B cell (primary cell): ENCODE results near the gene B4GALT1. TPM values are rescaled to one million over a fixed set of nuclear protein-coding genes. Genes with fewer than 3 reads are reported as not detected.

Source experiments
- ATAC-seq: fragments of 200-7000 bp; cut with Tn5 transposase; one replicate; pipeline ENCODE4 v1.10.0; 2021; ENCODE audit warnings: low read depth, mild to moderate bottlenecking, moderate number of reproducible peaks, moderate library complexity
- CTCF ChIA-PET: fragments of 350-600 bp; sonication (Branson Sonifier 250); formaldehyde crosslinking; loops from one replicate; lab custom pipeline; 2021; ENCODE audit warnings: antibody characterized with exemption, inconsistent platforms; lab: Charles Lee
- POLR2A ChIA-PET: fragments of 350-600 bp; sonication (Branson Sonifier 250); formaldehyde crosslinking; loops from one replicate; lab custom pipeline; 2021; ENCODE audit warnings: antibody characterized with exemption; lab: Charles Lee
- DNase-seq: peaks from one replicate; pipeline ENCODE4 v3.0.0; 2013
- H2AFZ ChIP-seq: 2 replicates; pipeline ENCODE4 v1.6.1; 2012; ENCODE audit warnings: mild to moderate bottlenecking, low read depth, low read length; ENCODE audit not compliant: insufficient read depth, poor library complexity, severe bottlenecking
- H3K27ac ChIP-seq, 2 donors: 1 replicate in 1 of 2; 2 replicates in 1 of 2; pipeline ENCODE4 v1.5.1; 2012 to 2013; ENCODE audit warnings: low read length in 2 of 2, mild to moderate bottlenecking in 2 of 2, moderate library complexity in 1 of 2
- H3K27me3 ChIP-seq, 4 experiments: fragments of 200-600 bp in 1 of 4; sonication (generic) in 1 of 4; replicated peaks in 1 of 4; 1 replicate in 2 of 4; 2 replicates in 2 of 4; pipeline versions ENCODE4 v1.6.1 to v1.7.0; 2013 to 2016; ENCODE audit warnings: low read length in 3 of 4, mild to moderate bottlenecking in 2 of 4, mixed read lengths in 1 of 4, moderate library complexity in 1 of 4; ENCODE audit not compliant: insufficient read depth in 4 of 4, control insufficient read depth in 3 of 4; ENCODE audit errors: control extremely low read depth in 1 of 4
- H3K36me3 ChIP-seq, 2 experiments: replicated peaks in 1 of 2; 1 replicate in 1 of 2; 2 replicates in 1 of 2; pipeline versions ENCODE4 v1.6.1 to v1.7.1; 2013; ENCODE audit warnings: low read length in 1 of 2; ENCODE audit not compliant: insufficient read depth in 2 of 2, control insufficient read depth in 1 of 2; ENCODE audit errors: control extremely low read depth in 1 of 2, extremely low read depth in 1 of 2
- H3K4me1 ChIP-seq, 2 donors: fragments of 200-600 bp in 1 of 2; sonication (generic) in 1 of 2; 1 replicate in 1 of 2; 2 replicates in 1 of 2; pipeline versions ENCODE4 v1.5.1 to v1.6.1; 2013 to 2017; ENCODE audit warnings: low read length in 2 of 2; ENCODE audit not compliant: control insufficient read depth in 2 of 2, insufficient read depth in 2 of 2
- H3K4me2 ChIP-seq: replicated peaks from 2 replicates; pipeline ENCODE3; 2012; ENCODE audit warnings: mild to moderate bottlenecking, low read depth, low read length; ENCODE audit not compliant: poor library complexity, severe bottlenecking
- H3K4me3 ChIP-seq, 5 experiments: fragments of 200-600 bp in 1 of 5; sonication (generic) in 1 of 5; 1 replicate in 3 of 5; 2 replicates in 2 of 5; pipeline versions ENCODE4 v1.5.1 to v1.7.0; 2011 to 2016; ENCODE audit warnings: low read length in 4 of 5, mild to moderate bottlenecking in 4 of 5, low read depth in 2 of 5, control low read depth in 1 of 5, moderate library complexity in 1 of 5; ENCODE audit not compliant: insufficient read depth in 1 of 5; ENCODE audit errors: control extremely low read depth in 1 of 5, extremely low read depth in 1 of 5
- H3K79me2 ChIP-seq: fragments of 200-600 bp; sonication (generic); one replicate; pipeline ENCODE4 v1.6.0; 2016; ENCODE audit warnings: low read length; ENCODE audit not compliant: control insufficient read depth, insufficient read depth
- H3K9ac ChIP-seq: fragments of 200-600 bp; sonication (generic); 2 replicates; pipeline ENCODE4 v1.6.1; 2017; ENCODE audit warnings: mild to moderate bottlenecking, low read length, moderate library complexity
- H3K9me3 ChIP-seq, 3 donors: one replicate each; pipeline versions ENCODE4 v1.6.1 to v1.7.1; 2013; ENCODE audit warnings: low read length in 2 of 3; ENCODE audit not compliant: control insufficient read depth in 2 of 3, insufficient read depth in 1 of 3; ENCODE audit errors: control extremely low read depth in 1 of 3
- H4K20me1 ChIP-seq: 2 replicates; pipeline ENCODE4 v1.6.0; 2012; ENCODE audit warnings: mild to moderate bottlenecking, low read length; ENCODE audit not compliant: insufficient read depth, control insufficient read depth, poor library complexity, severe bottlenecking
- H3K27ac Mint-ChIP-seq: one replicate; pipeline ENCODE4 v1.8.0; 2021; ENCODE audit warnings: mixed read lengths
- H3K27me3 Mint-ChIP-seq: one replicate; pipeline ENCODE4 v1.8.0; 2021; ENCODE audit warnings: mixed read lengths
- H3K4me1 Mint-ChIP-seq: one replicate; pipeline ENCODE4 v1.8.0; 2021; ENCODE audit warnings: mixed read lengths
- H3K4me3 Mint-ChIP-seq: one replicate; pipeline ENCODE4 v1.8.0; 2021; ENCODE audit warnings: mixed read lengths
- H3K9me3 Mint-ChIP-seq: one replicate; pipeline ENCODE4 v1.8.0; 2022; ENCODE audit warnings: mixed read lengths; ENCODE audit not compliant: insufficient read depth
- CTCF ChIP-seq: fragments of 200-600 bp; IDR thresholded peaks from one replicate; pipeline ENCODE4 v1.8.0; 2022; ENCODE audit warnings: antibody characterized with exemption, mild to moderate bottlenecking
- EZH2 ChIP-seq: IDR thresholded peaks from 2 replicates; pipeline ENCODE4 v1.6.1; 2012; ENCODE audit warnings: borderline replicate concordance, low read depth, mild to moderate bottlenecking, moderate library complexity, low read length; ENCODE audit not compliant: insufficient read depth, poor library complexity, severe bottlenecking
- WGBS: methylation state at CpG from one replicate; pipeline ENCODE4 v1.1.5; 2013; ENCODE audit warnings: missing lambda C conversion rate; ENCODE audit not compliant: insufficient coverage; 5-methylcytosine and 5-hydroxymethylcytosine counted together
- intact Hi-C: fragments of 100-400 bp; cut with micrococcal nuclease; formaldehyde crosslinking; loops from one replicate; pipeline ENCODE4 v1.10.0; 2022
- polyA plus RNA-seq: library from polyadenylated mRNA; depleted of rRNA; stranded (reverse); fragments of >200 nt; gene quantifications from 2 replicates; pipeline ENCODE4 v1.2.3, GENCODE V29; 2012
- total RNA-seq, 2 donors: library from RNA; stranded (reverse); fragments of 120-200 nt in 1 of 2; gene quantifications; 1 replicate in 1 of 2; 2 replicates in 1 of 2; pipeline versions ENCODE4 v1.2.3 to v1.2.4, GENCODE V29; 2013 to 2022

Gene B4GALT1
- total and polyA plus RNA-seq, 2 donors (not counting 1 experiment from before 2014, with no cell fraction given) = 49.2 to 201 TPM

- Mint-ChIP-seq H3K9me3 (no peaks in the 10 kb centered on the region), H3K27me3 (no peaks in the 10 kb centered on the region), H3K4me1 (peaks cover 4% of the 10 kb centered on the region), H3K4me3 (no peak overlapping the region), H3K27ac (no peak overlapping the region)
- TF ChIP-seq CTCF = no peak
- intact Hi-C loops = no loop called here
- 90% methylated on average over 2 of the region's 3 CpGs for WGBS
- no peak overlapping the region for H3K9ac ChIP-seq
- no peaks in the 10 kb centered on the region for H3K36me3 ChIP-seq
- no peaks in the 10 kb centered on the region for H3K4me1 ChIP-seq
- ATAC-seq (no peak), DNase-seq (no peak)
- no peaks in the 10 kb centered on the region for H3K79me2 ChIP-seq
- H3K27me3 ChIP-seq = peaks cover 0 to 3% (median 0%) of the 10 kb centered on the region in 4 experiments
- CTCF ChIA-PET = interaction anchor here (1.0 to 1.9 kb wide), 3 partner anchors 9 to 128 kb away, joined by 3 to 6 read pairs (median 3); no protein-coding TSS in a partner anchor
- no peaks in the 10 kb centered on the region for H3K9me3 ChIP-seq
- no peak overlapping the region for H3K4me2 ChIP-seq
- no peaks in the 10 kb centered on the region for H4K20me1 ChIP-seq
- no peak overlapping the region for H3K27ac ChIP-seq
- no peak overlapping the region for H2AFZ ChIP-seq
- no peak overlapping the region for H3K4me3 ChIP-seq
- POLR2A ChIA-PET = no interaction called here
Measured at GRCh38 chr9:33211695-33212393, 44.7 kb upstream of the B4GALT1 start.

GRCh38 chr9:33210006-33210715 is 43.0 kb upstream of the B4GALT1 start:
- Histone ChIP-seq H3K4me1 (no peaks in the 10 kb centered on the region), H3K4me3 (no peak overlapping the region), H2AFZ (no peak overlapping the region), H3K4me2 (no peak overlapping the region), H4K20me1 (no peaks in the 10 kb centered on the region), H3K9ac (no peak overlapping the region), H3K27ac (no peak overlapping the region), H3K79me2 (no peaks in the 10 kb centered on the region), H3K27me3 (peaks cover 0 to 3% (median 0%) of the 10 kb centered on the region in 4 experiments), H3K36me3 (no peaks in the 10 kb centered on the region), H3K9me3 (no peaks in the 10 kb centered on the region)
- Mint-ChIP-seq H3K9me3 (no peaks in the 10 kb centered on the region), H3K27me3 (no peaks in the 10 kb centered on the region), H3K27ac (no peak overlapping the region), H3K4me1 (peaks cover 4% of the 10 kb centered on the region), H3K4me3 (no peak overlapping the region)
- CTCF ChIA-PET = no interaction called here
- 88% methylated on average over 1 of the region's 4 CpGs for whole genome bisulfite sequencing
- TF ChIP-seq EZH2 (no peak), CTCF (no peak)
- intact Hi-C loops = no loop called here
- POLR2A ChIA-PET = no interaction called here
- ATAC-seq (no peak), DNase-seq (no peak)
